ENCODE data around the gene ACADL. TPM values are rescaled to one million over a fixed set of nuclear protein-coding genes. Genes with fewer than 3 reads are reported as not detected.

The ACADL gene
- total and polyA plus RNA-seq, 2 experiments from 2014 or later: 0.37 TPM; not detected in 1

DNA sequence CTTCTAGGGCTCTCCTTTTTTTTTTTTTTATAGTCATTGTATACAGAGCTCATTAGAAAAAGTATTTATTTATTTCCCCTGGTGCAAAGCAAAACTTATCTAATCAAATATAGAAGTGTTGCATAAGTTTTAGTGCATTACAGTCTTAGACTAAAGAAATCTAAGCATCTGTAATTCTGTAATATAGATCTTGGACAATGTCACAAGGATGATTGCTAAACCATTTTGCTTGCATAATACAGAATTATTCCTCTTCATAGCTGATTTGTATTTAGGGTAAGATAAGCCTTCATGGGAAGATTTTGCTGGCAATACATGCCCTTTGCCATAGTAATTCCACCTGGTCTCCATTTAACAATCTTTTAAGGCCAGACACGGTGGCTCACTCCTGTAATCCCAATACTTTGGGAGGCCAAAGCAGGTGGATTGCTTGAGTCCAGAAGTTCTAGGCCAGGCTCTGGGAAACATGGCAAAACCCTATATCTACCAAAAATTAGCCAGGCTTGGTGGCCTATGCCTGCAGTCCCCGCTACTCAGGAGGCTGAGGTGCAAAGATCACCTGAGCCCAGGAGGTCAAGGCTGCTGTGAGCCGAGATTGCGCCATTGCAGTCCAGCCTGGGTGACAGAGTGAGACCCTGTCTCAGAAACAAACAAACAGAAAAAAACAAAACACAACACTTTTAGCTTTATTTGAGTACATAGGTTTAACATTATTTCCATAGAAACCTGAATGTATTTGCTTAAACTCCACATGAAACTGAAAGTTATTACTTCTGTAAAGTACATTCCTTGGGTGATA lies 2.2 kb upstream of the ACADL start (continued):
- TF ChIP-seq STAT1 (IDR thresholded peaks at IDR 0.05; ENCODE audit: unreplicated experiment): no peak
- no peak for TF ChIP-seq EZH2 (IDR thresholded peaks at IDR 0.05; ENCODE audit: low read depth, unreplicated experiment)
- no peak for TF ChIP-seq ZNF331 (CRISPR knock-in tag; IDR thresholded peaks at IDR 0.05; ENCODE audit: low read depth)
- no peak for TF ChIP-seq ZNF114 (CRISPR knock-in tag; IDR thresholded peaks at IDR 0.05)
- no peak for TF ChIP-seq EZH2phosphoT487 (IDR thresholded peaks at IDR 0.05; ENCODE audit: unreplicated experiment)
- no peak for TF ChIP-seq JUNB (IDR thresholded peaks at IDR 0.05; ENCODE audit: unreplicated experiment)
- no peak for TF ChIP-seq POLR2AphosphoS5 (IDR thresholded peaks at IDR 0.05; ENCODE audit: low read depth)
- TF ChIP-seq, protein P1, sequence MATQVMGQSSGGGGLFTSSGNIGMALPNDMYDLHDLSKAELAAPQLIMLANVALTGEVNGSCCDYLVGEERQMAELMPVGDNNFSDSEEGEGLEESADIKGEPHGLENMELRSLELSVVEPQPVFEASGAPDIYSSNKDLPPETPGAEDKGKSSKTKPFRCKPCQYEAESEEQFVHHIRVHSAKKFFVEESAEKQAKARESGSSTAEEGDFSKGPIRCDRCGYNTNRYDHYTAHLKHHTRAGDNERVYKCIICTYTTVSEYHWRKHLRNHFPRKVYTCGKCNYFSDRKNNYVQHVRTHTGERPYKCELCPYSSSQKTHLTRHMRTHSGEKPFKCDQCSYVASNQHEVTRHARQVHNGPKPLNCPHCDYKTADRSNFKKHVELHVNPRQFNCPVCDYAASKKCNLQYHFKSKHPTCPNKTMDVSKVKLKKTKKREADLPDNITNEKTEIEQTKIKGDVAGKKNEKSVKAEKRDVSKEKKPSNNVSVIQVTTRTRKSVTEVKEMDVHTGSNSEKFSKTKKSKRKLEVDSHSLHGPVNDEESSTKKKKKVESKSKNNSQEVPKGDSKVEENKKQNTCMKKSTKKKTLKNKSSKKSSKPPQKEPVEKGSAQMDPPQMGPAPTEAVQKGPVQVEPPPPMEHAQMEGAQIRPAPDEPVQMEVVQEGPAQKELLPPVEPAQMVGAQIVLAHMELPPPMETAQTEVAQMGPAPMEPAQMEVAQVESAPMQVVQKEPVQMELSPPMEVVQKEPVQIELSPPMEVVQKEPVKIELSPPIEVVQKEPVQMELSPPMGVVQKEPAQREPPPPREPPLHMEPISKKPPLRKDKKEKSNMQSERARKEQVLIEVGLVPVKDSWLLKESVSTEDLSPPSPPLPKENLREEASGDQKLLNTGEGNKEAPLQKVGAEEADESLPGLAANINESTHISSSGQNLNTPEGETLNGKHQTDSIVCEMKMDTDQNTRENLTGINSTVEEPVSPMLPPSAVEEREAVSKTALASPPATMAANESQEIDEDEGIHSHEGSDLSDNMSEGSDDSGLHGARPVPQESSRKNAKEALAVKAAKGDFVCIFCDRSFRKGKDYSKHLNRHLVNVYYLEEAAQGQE (IDR thresholded peaks at IDR 0.05; ENCODE audit: unreplicated experiment): no peak
- no peak for TF ChIP-seq NANOG (IDR thresholded peaks at IDR 0.05; ENCODE audit: borderline replicate concordance)

DNA sequence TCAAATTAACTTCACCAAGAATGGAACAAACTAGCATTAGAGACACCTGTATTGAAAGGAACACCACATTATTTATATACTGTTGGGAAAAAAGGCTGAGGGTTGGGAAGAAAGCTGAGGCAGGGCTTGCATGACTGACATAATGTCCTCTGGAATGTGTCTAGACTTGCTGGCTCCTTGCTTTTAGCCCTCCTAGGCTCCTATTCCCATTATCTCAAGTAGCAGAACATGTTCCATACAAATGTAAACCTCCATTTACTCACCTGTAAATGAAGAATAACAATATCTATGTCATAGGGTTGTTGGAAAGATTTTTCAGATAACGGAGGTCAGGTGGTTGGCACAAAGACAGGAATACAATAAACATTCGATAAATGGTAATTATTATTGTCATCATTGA lies 976 bp upstream of the ACADL start:
- no peaks in the 10 kb centered on the region for H3K79me2 ChIP-seq (replicated peaks; ENCODE audit: insufficient read depth)
- 0 out of 2 replicates have a peak, but pooled peaks cover 3% of the 10 kb centered on the region for H3K9me2 ChIP-seq (ENCODE audit: insufficient read depth)
- H3K36me3 ChIP-seq (ENCODE audit: insufficient read depth): no peaks in the 10 kb centered on the region
- H3K4me3 Mint-ChIP-seq: peak overlapping the region; percentile 72; the same call in 2 of the 3 replicates
- H3K4me2 ChIP-seq: 0 out of 2 replicates have a peak overlapping the region, but pooled peaks have one; percentile 93
- DNase-seq (ENCODE audit: low spot score): no peak
- H3K4me1 Mint-ChIP-seq: peaks cover 19% of the 10 kb centered on the region
- no peaks in the 10 kb centered on the region for H3K36me3 Mint-ChIP-seq (ENCODE audit: low read depth)
- no peak for ATAC-seq
- H3K27ac Mint-ChIP-seq: no peak overlapping the region
- H3K27ac ChIP-seq (ENCODE audit: low read depth): no peak overlapping the region
- H2AFZ ChIP-seq: no peak overlapping the region
- peaks cover 39% of the 10 kb centered on the region for H3K27me3 Mint-ChIP-seq (ENCODE audit: insufficient read depth, low read depth, poor library complexity)
- H3K4me1 ChIP-seq (ENCODE audit: insufficient read depth): 0 out of 2 replicates have a peak, but pooled peaks cover 3% of the 10 kb centered on the region
- no peaks in the 10 kb centered on the region for H3K9me3 Mint-ChIP-seq
- no peaks in the 10 kb centered on the region for H4K20me1 ChIP-seq (replicated peaks; ENCODE audit: insufficient read depth)
- peaks cover 47% of the 10 kb centered on the region for H3K27me3 ChIP-seq (ENCODE audit: insufficient read depth)
- H3K4me3 ChIP-seq: 0 out of 2 replicates have a peak overlapping the region, but pooled peaks have one; percentile 85
- H3F3A ChIP-seq (replicated peaks; ENCODE audit: low read depth): no peaks in the 10 kb centered on the region
- TF ChIP-seq, protein P2, sequence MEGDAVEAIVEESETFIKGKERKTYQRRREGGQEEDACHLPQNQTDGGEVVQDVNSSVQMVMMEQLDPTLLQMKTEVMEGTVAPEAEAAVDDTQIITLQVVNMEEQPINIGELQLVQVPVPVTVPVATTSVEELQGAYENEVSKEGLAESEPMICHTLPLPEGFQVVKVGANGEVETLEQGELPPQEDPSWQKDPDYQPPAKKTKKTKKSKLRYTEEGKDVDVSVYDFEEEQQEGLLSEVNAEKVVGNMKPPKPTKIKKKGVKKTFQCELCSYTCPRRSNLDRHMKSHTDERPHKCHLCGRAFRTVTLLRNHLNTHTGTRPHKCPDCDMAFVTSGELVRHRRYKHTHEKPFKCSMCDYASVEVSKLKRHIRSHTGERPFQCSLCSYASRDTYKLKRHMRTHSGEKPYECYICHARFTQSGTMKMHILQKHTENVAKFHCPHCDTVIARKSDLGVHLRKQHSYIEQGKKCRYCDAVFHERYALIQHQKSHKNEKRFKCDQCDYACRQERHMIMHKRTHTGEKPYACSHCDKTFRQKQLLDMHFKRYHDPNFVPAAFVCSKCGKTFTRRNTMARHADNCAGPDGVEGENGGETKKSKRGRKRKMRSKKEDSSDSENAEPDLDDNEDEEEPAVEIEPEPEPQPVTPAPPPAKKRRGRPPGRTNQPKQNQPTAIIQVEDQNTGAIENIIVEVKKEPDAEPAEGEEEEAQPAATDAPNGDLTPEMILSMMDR (conservative IDR thresholded peaks at IDR 0.05; ENCODE audit: low read depth in 2 of 2): no peak
- TF ChIP-seq ZNF331 (CRISPR knock-in tag; IDR thresholded peaks at IDR 0.05; ENCODE audit: low read depth) (no peak), CREB1 (CRISPR knock-in tag; IDR thresholded peaks at IDR 0.05; ENCODE audit: low read depth) (no peak), NANOG (IDR thresholded peaks at IDR 0.05; ENCODE audit: borderline replicate concordance) (no peak), EZH2phosphoT487 (IDR thresholded peaks at IDR 0.05; ENCODE audit: unreplicated experiment) (no peak), ZNF114 (CRISPR knock-in tag; IDR thresholded peaks at IDR 0.05) (no peak), EZH2 (IDR thresholded peaks at IDR 0.05; ENCODE audit: low read depth, unreplicated experiment) (no peak), STAT1 (IDR thresholded peaks at IDR 0.05; ENCODE audit: unreplicated experiment) (no peak), JUNB (IDR thresholded peaks at IDR 0.05; ENCODE audit: unreplicated experiment) (no peak), POLR2AphosphoS5 (IDR thresholded peaks at IDR 0.05; ENCODE audit: low read depth) (no peak)
- TF ChIP-seq, protein P1 (IDR thresholded peaks at IDR 0.05; ENCODE audit: unreplicated experiment): no peak
- TF ChIP-seq, protein P3, sequence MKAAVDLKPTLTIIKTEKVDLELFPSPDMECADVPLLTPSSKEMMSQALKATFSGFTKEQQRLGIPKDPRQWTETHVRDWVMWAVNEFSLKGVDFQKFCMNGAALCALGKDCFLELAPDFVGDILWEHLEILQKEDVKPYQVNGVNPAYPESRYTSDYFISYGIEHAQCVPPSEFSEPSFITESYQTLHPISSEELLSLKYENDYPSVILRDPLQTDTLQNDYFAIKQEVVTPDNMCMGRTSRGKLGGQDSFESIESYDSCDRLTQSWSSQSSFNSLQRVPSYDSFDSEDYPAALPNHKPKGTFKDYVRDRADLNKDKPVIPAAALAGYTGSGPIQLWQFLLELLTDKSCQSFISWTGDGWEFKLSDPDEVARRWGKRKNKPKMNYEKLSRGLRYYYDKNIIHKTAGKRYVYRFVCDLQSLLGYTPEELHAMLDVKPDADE (IDR thresholded peaks at IDR 0.05): no peak
